Activated T-cell treated with anti-CD3 and anti-CD28 coated beads for 4 hours (primary cell): ENCODE measurements around the gene IMMP2L.
"Not testable (repeated sequence)": the region's sequence is repeated elsewhere in the genome, so short reads cannot be mapped to it uniquely, and the experiment has no call there.

Source experiments
- DNase-seq: peaks from one replicate; pipeline ENCODE4 v3.0.0-alpha.2; 2020

Gene IMMP2L

DNA sequence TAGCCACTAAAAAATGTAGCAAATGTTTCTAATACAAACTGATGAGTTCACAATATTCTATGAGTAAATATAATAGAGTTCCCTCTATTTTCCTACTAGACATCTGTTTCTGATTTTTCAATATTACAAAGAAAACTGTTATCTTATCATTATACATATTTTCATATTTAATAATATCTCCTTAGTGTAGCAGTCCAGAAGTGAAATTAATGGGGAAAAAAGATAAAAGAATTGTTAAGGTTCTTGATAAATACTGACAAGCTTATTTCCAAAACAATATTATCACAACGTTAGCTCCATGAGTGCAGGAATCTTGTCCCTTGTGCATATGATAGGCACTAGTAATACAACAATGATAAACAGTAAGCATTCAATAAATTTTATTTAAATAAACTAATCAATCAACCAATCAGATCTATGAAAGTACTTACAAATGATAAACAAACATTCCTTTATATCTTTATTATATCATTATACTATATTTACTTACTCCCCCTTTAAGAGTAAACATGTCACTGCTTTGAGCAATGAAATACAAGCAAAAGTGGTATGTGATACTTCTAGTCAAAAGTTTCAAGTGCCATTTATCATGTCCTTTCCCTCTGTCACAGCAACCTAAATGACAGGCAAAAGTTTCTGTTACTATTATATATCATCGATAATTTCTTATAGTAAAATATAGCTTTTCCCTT, 103.1 kb downstream of the IMMP2L start:
- no peak for DNase-seq

- DNase-seq = not testable (repeated sequence)
Measured at GRCh38 chr7:111450705-111451104, 111.6 kb downstream of the IMMP2L start.

GRCh38 chr7:111447502-111447901, 114.8 kb downstream of the IMMP2L start:
- DNase-seq = not testable (repeated sequence)

DNA sequence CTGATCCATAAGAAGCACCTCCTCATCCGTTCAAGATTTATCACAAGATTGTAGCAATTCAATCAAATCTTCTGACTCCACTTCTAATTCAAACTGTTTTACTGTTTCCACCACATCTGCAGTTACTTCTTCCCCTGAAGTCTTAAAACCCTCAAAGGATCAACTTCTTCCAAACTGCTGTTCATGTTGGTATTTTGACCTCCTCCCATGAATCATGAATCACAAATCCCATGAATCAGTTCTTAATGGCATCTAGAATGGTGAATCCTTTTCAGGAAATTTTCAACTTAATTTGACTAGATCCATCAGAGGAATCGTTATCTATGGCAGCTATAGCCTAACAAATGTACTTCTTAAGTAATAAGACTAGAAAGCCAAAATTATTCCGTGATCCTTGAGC, 122.3 kb downstream of the IMMP2L start:
- no peak for DNase-seq

- DNase-seq = no peak
Measured at GRCh38 chr7:111438369-111439289, 123.7 kb downstream of the IMMP2L start.

DNA sequence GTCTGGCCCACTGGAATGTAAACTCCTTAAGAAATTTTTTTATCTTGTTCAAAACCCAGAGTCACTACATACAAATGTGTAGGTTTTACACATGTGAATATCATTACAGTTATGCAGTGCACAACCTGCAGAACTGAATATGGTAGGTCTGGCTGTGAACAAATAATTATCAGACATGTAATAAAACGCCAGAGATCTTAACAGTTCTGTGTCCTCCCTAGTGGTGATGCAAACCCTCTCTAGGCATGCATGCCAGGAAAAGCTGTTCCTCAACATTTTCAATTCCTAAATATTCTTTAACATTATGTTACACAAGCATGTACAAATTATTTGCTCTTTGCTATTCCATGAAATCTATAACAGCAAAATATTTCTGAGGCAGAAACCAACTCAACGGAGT, 124.6 kb downstream of the IMMP2L start:
- DNase-seq = no peak

GRCh38 chr7:111436608-111437007, 125.7 kb downstream of the IMMP2L start:
- no peak for DNase-seq

DNA sequence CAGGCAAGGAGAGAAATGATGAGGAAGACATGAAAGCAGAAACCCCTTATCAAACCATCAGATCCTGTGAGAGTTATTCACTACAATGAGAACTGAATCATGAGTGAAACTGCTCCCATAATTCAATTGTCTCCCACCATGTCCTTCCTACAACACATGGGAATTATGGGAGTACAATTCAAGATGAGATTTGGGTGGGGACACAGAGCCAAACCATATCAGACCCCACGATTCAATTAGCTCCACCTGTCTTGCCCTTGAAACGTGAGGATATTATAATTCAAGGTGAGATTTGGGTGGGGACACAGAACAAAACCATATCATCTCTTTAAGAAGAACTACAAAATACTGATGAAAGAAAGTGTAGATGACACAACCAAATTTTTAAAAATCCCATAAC, 128.9 kb downstream of the IMMP2L start:
- DNase-seq = no peak

DNA sequence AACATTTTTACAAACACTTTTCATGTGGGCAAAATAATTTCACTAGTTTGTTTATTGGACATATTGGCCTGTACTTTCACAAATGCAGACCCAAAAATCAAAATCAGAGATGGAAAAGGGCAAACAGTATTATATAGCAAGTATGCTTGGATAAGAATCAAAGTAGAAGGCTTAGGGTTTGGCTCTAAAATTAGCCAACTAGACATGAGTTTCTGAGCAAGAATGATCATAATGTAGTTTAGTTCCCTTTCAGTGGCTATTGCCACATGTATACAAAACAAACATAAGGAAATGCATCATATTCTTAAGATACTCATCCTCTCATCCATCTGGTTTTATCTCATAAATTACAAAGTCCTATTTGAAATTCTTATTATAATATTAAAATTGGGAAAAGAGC, 132.5 kb downstream of the IMMP2L start:
- DNase-seq = no peak

GRCh38 chr7:111424768-111425167, 137.5 kb downstream of the IMMP2L start:
- no peak for DNase-seq

DNA sequence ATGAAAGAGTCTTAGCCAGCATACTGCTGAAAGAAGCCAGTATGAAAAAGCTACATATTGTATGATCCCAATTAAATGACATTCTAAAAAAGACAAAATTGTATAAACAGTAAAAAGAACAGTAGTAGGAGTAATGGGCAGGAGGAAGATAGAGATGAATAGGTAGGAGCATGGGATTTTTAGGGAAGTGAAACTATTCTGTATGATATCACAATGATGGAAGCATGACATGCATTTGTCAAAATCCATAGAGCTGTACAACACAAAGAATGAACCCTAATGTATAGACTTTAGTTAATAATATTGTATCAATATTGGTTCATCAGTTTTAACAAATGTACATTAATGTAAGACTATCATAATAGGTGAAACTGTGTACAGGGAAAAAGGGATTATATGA, 147.9 kb downstream of the IMMP2L start:
- DNase-seq = no peak

GRCh38 chr7:111413739-111414138, 148.6 kb downstream of the IMMP2L start:
- no peak for DNase-seq

- no peak for DNase-seq
Measured at GRCh38 chr7:111410899-111411298, 151.4 kb downstream of the IMMP2L start.

DNA sequence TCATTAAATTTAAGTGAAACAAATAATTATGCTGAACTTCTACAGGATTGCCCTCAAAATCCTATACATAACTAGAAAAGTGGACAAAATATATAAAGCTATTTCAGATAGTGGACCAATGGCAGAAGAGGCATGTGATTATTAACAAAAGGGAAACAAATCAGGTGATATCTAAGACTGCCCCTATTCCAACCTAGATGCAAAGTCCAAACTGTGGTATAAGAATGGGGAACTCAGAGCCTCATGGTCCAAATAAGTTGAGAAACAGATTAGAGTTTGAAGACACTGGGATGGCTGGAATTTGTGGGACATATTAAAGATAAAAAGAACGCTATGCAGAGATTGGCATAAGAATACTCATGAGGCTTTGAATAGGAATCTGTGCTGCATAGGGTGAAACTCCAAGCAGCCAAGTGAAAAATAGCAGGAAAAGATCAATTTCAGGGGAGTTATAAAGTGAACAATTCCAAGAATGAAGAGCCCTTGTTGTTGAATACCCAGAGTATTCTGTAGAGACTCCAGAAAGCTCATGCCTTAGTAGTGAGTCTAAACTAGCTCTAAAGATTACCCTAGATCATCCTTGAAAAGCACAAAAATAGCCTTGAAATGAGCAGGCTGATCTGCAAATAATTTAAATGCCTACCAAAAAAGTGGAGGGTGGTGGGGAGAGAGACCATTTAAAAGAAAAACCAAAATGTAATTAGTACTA, 152.4 kb downstream of the IMMP2L start:
- no peak for DNase-seq

DNA sequence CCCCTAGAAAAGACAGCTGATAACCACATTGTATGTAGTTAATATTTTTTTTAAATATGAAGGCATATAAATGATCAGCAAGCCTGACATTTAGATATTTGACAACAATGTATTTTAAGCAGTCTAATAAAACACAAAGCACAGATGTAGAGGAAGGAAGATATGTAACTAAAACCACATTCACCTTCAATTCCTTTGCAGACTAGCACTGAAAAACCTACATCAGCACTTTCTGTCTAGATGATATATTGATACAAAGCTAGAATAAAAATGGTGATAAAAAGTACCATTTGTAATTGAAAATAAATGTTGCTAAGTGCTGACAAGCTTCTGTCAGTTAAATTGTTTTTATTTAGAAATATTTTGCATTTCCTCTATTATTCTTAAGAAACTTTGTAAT, 153.6 kb downstream of the IMMP2L start:
- no peak for DNase-seq

GRCh38 chr7:111407258-111407657, 155.0 kb downstream of the IMMP2L start:
- no peak for DNase-seq

DNA sequence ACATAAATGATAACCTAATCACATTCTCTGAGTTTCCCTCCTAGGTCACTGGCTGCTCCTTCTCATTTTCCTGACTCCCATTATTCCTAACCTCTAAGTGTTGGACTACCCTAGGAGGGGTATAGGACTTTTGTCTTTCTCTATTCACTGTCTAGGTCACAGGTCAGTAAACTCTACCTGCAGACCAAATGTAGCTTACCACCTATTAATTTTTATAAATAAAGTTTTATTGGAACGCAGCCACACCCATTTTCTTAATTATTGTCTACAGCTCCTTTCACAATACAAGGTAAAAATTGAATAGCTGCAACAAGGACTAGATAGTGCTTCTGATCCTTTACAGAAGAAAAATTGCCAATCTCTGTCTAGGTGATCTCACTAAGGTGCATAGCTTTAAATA, 156.7 kb downstream of the IMMP2L start:
- DNase-seq = no peak

DNA sequence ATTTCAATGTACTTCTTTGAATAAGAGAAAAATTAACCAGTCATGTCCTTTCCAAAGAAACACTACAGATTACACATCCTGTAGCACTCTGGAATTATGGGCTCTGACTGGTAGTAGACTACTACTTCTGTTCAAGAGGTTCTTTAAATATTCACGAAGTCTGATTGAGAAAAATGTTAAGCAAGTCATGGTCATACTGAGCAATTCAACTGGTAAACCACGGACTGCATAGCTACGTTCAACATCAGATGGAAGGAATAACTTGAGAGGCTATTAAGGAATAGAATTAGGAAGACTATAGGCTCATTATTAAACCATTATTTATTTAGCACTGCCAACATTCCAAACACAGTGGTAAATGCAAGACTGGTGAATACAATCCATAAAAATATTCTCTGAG, 160.8 kb downstream of the IMMP2L start:
- no peak for DNase-seq

DNA sequence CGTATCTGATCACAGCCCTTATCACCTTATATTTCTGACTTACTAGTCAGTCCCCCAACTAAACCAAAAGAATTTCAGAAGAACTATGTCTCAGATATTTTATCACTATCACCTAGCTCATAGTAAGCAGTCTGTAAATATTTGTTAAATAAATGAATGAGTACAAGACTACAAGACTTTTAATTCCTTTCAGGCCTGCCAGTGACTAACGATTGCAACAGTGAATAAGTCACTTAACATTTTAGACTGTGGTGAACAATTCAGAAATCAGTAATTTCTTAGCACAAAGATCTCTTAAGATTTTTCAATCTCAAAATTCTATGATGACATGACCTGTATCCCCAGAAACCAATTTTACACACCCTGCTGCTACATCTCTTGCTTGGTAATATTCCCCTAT, 162.2 kb downstream of the IMMP2L start:
- DNase-seq = no peak

DNA sequence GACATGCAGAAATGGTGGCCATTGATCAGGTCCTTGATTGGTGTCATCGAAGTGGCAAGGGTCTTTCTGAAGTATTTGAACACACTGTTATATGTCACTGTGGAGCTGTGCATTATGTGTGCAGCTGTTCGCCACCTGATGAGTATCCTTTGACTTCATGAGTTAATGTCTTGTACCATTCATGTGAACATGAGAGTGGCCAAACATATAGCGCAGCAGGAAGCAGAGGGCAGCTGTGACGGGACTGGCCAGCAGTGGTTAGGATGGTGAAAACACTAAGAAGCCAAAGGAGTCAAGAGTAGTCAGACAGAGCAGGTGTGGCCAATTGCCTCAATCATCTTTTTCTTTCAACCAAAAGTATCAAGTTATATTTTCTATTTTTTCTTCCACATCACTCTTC, 167.4 kb downstream of the IMMP2L start:
- DNase-seq = no peak

DNA sequence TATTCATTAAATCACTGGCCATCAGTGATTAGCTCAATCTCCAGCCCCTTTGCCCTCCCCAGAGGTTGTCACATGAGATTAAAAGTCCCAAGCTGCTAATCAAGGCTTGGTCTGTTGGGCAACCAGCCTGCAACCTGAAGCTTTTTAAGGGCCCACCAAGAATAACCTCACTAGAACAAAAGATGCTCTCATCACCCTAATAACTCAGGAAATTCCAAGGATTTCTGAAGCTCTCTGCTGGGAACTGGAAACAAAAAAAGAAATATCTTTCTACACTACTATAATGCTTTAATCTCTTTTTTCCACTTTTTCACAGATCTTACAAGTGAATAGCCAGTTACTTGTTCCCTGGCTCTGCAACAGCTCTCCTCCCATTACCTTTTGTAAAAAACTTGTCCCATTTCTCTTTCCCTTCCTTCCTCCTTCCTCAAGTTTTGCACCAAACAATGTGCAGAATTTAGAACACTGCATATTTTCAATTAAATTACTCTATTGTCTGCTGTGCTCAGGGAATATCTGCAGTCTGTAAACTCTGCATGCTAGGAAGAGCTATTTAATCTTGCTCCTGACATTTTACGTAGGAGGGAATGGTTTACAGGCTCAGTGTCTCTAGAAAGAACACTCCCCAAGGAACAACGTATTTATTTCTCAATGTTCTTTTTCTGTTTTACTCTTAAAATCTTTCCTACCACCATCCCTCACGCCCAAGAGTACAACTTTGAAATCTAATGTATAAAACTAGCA, 169.1 kb downstream of the IMMP2L start:
- no peak for DNase-seq

GRCh38 chr7:111392294-111392693, 170.0 kb downstream of the IMMP2L start:
- no peak for DNase-seq

- DNase-seq = no peak
Measured at GRCh38 chr7:111390000-111390399, 172.3 kb downstream of the IMMP2L start.
